IPS-18c (cell line): Measurements from ENCODE around the gene AFTPH.
A peak's percentile ranks its signal among the peaks of the same experiment; 100 is the strongest.

Experiments used
- H3K4me3 ChIP-seq: 2 replicates; pipeline ENCODE4 v1.7.0; 2013; ENCODE audit warnings: low read depth, mild to moderate bottlenecking, low read length, moderate library complexity; ENCODE audit not compliant: insufficient read depth
- H3K9me3 ChIP-seq: one replicate; pipeline ENCODE4 v1.6.1; 2013; ENCODE audit warnings: mild to moderate bottlenecking, low read length, moderate library complexity; ENCODE audit not compliant: control insufficient read depth, insufficient read depth

The AFTPH gene, protein sequence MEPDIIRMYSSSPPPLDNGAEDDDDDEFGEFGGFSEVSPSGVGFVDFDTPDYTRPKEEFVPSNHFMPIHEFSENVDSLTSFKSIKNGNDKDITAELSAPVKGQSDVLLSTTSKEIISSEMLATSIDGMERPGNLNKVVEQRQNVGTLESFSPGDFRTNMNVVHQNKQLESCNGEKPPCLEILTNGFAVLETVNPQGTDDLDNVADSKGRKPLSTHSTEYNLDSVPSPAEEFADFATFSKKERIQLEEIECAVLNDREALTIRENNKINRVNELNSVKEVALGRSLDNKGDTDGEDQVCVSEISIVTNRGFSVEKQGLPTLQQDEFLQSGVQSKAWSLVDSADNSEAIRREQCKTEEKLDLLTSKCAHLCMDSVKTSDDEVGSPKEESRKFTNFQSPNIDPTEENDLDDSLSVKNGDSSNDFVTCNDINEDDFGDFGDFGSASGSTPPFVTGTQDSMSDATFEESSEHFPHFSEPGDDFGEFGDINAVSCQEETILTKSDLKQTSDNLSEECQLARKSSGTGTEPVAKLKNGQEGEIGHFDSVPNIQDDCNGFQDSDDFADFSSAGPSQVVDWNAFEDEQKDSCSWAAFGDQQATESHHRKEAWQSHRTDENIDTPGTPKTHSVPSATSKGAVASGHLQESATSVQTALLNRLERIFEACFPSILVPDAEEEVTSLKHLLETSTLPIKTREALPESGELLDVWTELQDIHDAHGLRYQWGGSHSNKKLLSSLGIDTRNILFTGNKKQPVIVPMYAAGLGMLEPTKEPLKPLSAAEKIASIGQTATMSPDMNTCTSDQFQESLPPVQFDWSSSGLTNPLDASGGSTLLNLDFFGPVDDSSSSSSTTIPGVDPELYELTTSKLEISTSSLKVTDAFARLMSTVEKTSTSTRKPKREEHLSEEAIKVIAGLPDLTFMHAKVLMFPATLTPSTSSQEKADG

DNA sequence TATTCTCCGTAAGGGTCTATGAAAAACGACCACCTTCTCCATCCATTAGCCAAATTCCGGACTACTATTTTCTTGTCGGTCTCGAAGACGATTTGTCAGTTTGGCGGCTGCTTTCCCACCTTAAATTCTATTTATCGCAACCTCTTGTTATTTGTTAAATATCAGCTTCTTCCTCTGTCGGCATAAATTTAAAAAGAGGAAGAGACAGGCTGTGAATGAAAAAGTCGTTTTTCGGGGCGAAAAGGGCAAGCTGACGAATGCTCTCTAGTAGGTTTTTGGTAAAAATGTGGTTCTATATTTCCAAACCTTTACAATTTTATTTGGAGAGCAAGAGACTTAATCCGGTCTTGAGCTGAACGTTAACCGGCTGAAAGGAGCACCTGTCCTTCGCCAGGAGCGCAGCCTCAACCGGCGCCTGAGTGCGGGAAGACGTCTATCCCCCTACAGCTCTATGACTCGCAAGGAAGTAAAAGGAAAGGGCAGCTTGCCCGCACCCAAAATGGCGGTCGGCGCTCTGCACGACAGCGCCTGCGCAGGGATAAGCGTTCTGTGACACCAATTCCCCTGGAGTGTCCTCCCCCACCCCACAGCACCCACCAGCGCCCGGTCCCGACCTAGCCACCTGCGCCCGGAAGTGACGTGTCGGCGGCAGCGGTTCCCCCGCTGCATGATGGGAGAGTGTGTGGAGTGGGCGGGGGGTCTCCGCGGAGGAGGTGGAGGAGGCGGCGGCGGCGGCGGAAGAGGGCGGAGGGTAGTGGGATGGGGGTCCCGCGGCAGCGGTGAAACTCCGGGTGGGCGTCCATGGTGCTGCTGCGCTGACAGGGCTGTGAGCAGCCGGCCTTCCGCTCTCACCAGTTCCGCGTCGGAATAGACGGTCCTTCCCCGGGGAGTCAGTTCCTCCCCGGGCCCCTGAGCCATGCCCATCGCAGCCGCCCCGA is at the start of gene AFTPH:
TSS of gene AFTPH (plus strand) at position 663 of the 938 bp plus-strand sequence. CDS start 27,147 bp downstream, outside the sequence.
- H3K4me3 ChIP-seq, result peak within 1 kb of the TSS; percentile 91
- H3K9me3 ChIP-seq, result no peaks in the 10 kb centered on the region

- no peaks in the 10 kb centered on the region for H3K9me3 ChIP-seq
- no peak overlapping the region for H3K4me3 ChIP-seq
Measured at GRCh38 chr2:64474636-64475035, 49.5 kb upstream of the AFTPH start.

DNA sequence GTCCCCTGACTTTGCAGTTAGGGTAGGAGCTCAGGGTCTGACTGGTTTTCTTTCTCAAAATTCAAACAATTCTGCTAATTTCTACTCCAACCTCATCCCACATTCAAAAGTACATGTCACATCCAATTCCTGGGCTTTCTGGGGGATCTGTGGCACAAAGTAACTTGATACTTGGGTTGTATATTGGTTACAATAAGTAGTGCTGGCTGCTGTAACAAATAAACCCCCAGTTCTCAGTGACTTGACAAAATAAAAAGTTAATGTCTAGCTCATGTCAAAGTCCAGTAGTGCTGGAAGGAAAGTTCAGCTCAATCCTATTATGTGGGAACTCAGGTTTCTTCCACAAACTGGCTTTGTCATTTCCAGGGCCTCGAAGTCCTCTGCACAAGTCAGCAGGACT is 47.1 kb upstream of the AFTPH start:
- H3K4me3 ChIP-seq, result no peak overlapping the region
- H3K9me3 ChIP-seq, result no peaks in the 10 kb centered on the region

DNA sequence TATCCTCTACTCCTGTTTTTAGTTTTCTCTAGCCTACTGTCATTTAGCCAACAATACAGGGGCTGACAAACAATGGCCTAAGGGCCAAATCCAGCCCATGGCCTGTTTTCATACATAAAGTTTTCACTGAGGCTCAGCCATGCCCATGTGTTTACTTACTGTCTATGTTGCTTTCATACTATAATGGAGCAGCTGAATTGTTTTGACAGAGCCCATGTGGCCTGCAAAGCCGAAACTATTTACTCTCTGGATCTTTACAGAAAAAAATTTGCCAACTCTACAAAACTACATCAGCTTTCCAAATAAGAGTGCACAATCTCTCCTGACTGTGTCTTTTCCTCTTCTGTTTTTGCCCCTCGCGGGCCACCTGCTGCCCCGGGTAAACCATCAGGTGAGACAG is 46.1 kb upstream of the AFTPH start:
- Histone ChIP-seq H3K9me3 (no peaks in the 10 kb centered on the region), H3K4me3 (no peak overlapping the region)

DNA sequence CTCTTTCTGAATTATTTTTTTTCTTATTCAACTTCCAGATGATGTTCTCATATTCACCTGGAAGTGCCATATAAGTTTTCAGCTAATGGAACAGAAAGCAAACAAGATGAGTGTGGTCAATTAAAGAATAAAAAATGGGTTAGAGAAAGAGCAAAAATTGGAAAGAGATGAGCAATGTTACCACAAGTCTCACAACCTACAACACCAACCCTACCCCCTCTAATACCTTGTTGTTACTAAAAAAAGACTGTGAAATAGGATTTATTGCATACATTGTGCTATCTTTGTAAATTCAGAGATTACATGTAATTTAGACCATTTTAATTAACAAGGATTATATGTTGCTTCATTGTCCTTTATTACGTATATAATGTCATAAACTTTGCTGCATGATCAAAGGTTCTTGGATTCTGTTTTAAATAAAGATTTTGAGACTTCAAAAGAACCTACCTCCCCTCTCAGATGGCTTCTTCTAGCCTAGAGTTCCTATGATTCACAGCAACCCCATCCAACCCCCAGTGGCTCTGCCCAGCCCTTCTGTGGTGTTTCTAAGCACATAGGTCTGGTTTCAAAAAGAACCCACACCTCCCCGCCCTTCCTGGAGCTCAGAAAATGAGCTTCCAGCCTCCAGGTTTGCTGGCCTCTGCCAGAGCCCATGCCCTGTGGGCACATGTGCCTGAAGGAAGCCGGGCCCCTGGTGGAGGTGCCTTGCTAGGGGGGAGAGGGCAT is 45.5 kb upstream of the AFTPH start:
- H3K9me3 ChIP-seq, result peaks cover 1% of the 10 kb centered on the region

GRCh38 chr2:64479259-64480117 is 44.6 kb upstream of the AFTPH start:
- Histone ChIP-seq H3K9me3 (peaks cover 3% of the 10 kb centered on the region), H3K4me3 (no peak overlapping the region)

More for the DNA sequence above, 45.5 kb upstream of the AFTPH start:
- no peak overlapping the region for H3K4me3 ChIP-seq

DNA sequence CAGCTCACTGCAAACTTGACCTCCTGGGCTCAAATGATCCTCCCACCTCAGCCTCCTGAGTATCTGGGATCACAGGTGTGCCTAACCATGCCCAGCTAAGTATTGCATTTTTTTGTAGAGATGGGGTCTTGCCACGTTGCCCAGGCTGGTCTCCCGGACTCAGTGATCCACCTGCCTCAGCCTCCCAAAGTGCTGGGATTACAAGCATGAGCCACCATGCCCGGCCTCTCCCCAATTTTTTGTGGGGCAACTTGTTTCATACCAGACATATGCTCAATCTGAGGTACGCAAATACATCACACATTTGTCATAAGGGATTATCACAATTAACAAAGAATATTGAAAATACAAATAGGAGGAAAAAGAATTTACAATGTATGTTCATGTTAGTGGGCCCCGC is 42.5 kb upstream of the AFTPH start:
- H3K9me3 ChIP-seq, result peaks cover 3% of the 10 kb centered on the region
- H3K4me3 ChIP-seq, result no peak overlapping the region

DNA sequence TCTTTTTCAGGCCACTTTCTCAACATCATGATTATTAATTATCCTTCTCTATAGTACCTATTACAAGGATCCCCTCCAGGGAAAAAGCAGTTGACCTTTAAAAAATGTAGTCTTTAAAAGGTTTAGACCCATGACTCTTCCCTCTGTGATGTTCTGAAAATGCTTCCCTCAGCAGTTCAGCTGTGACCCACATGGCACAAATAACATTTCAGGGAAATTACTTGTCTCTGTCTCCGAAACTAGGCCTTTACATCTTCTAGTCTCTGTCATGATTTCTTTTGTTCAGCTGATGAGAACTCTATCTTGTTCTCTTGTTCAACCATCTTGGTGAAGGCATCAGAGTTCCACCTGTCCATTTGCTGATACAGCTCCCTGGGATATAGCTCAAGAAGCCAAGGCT is 41.9 kb upstream of the AFTPH start:
- peaks cover 3% of the 10 kb centered on the region for H3K9me3 ChIP-seq
- H3K4me3 ChIP-seq, result no peak overlapping the region

- peaks cover 3% of the 10 kb centered on the region for H3K9me3 ChIP-seq
- H3K4me3 ChIP-seq, result no peak overlapping the region
Measured at GRCh38 chr2:64482765-64483504, 41.2 kb upstream of the AFTPH start.

GRCh38 chr2:64485331-64485730 is 38.8 kb upstream of the AFTPH start:
- no peak overlapping the region for H3K4me3 ChIP-seq
- peaks cover 3% of the 10 kb centered on the region for H3K9me3 ChIP-seq

DNA sequence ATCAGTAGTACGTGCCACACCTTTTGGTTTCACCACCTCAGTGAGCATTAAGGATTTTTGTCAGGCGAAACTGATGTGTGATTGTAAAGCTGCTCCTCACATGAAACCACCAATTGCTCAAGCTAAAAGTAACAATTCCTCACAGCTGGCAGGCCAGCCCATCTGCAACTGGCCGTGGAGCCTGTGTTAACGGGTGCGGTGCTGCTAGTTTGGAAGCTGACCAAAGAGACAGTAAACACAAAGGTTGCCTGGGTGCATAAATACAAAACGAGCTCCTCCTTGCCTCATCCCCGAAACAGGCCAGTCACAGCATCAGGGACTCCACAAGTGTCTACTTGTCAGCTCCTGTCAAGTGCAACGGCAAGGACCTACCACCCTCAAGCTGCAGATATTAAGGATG is 38.2 kb upstream of the AFTPH start:
- no peak overlapping the region for H3K4me3 ChIP-seq
- peaks cover 3% of the 10 kb centered on the region for H3K9me3 ChIP-seq

DNA sequence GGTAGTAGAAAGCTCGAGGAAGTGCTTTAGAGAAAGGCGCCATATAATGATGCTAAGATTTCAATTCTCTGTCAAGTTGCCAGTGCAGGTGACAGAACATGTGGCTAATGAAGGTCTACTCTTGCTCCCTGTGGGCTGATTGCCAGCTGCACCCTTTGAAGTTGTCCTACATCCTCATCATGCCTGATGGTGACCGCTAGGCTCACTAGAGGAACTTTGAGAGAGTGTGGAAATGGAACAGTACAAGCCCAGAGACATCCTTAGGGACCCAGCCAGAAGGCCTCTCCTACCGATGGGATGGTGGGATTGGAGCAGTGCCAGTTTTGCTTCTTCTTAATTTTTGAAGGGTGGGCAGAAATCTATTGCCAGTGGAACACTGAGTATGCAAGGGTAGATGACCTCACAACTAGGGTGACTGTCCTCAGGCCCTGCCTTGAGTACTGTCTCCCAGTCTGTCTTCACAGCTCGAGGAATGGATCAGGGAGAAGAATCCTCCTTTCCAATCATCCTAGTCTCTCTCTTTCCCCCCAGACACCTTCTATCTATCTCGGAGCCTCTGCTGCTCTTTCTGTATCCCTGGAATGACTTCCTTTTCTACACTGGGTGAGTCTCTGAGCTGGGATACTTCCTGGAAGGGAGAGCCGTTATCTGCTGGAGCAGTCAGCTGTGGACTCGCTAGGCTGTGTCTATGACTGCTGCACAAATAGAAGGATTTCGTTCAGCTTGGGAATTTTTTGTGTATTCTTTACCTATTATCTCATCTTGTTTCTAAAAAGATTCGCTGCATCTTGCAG is 36.7 kb upstream of the AFTPH start:
- Histone ChIP-seq H3K9me3 (peaks cover 3% of the 10 kb centered on the region), H3K4me3 (no peak overlapping the region)

DNA sequence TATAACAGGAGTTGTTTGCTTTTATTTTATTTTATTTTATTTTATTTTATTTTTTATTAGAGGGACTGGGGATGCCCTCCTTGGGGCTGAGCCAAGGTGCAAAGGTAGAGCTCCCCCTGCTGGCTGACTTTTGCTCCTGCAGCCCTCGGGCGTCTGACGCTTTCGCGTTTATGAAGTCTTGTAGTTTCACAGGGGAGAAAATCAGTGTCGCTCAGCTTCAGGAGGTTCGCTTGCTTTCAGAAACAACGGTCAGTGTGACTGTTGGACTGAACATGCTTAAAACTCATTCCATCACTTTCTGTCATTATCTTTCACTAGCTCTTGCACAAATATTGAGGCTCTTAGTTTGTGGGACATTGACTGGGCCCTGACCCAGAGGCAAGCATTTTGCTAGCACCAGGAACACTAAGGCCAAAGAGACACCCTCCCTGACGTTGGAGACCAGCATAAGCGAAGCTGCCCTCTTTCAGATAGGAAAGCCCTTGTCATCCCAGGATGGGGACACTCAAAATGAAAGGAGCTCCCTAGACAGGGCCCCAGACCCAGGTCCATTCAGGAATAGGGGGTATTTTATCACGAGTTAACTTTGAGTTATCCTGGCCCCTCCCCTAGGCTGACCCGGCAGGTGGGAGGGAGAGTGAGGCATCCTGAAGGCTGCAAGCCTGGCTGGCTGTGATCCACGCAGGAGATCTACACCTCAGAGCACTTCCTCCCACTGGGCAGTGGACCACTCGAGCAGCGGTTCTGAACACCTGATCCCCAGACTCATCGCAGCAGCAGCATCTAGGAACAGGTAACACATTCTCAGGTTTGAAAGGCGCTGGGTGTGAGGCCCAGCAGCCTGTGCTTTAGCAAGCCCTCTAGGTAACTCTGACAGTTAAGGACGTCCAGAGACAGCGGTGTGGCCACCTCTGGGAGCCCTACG is 35.8 kb upstream of the AFTPH start:
- H3K4me3 ChIP-seq, result no peak overlapping the region
- H3K9me3 ChIP-seq, result peaks cover 3% of the 10 kb centered on the region
